HG03521 (cell line): Measurements from ENCODE around the gene PTPRU.

ENCODE experiments used
- ATAC-seq: cut with Tn5 transposase; IDR thresholded peaks from one replicate; pipeline ENCODE4 v1.9.1; 2021; ENCODE audit warnings: mild to moderate bottlenecking, moderate library complexity; ENCODE audit not compliant: unreplicated experiment

Gene PTPRU

GRCh38 chr1:29235955-29236711 lies at the start of gene PTPRU:
Gene PTPRU (plus strand): TSS chr1:29236522. CDS start chr1:29236645, 123 bp downstream.
- ATAC-seq = peak; percentile 68

GRCh38 chr1:29186707-29187106 lies 49.6 kb upstream of the PTPRU start:
- no peak for ATAC-seq

- no peak for ATAC-seq
Measured at GRCh38 chr1:29190718-29191117, 45.6 kb upstream of the PTPRU start.

GRCh38 chr1:29193879-29194455 lies 42.4 kb upstream of the PTPRU start:
- ATAC-seq = no peak

GRCh38 chr1:29195881-29196291 lies 40.4 kb upstream of the PTPRU start:
- no peak for ATAC-seq

- ATAC-seq = no peak
Measured at GRCh38 chr1:29196863-29197589, 39.3 kb upstream of the PTPRU start.

- ATAC-seq = no peak
Measured at GRCh38 chr1:29197590-29197924, 38.8 kb upstream of the PTPRU start.

- no peak for ATAC-seq
Measured at GRCh38 chr1:29197993-29198392, 38.3 kb upstream of the PTPRU start.

GRCh38 chr1:29200906-29201594 lies 35.3 kb upstream of the PTPRU start:
- no peak for ATAC-seq

- ATAC-seq = no peak
Measured at GRCh38 chr1:29201595-29202051, 34.7 kb upstream of the PTPRU start.

GRCh38 chr1:29202053-29202452 lies 34.3 kb upstream of the PTPRU start:
- ATAC-seq = no peak

- peak; percentile 69 for ATAC-seq
Measured at GRCh38 chr1:29202584-29203340, 33.6 kb upstream of the PTPRU start.

GRCh38 chr1:29208442-29208841 lies 27.9 kb upstream of the PTPRU start:
- no peak for ATAC-seq

GRCh38 chr1:29209173-29209572 lies 27.1 kb upstream of the PTPRU start:
- ATAC-seq = no peak

GRCh38 chr1:29210278-29211085 lies 25.8 kb upstream of the PTPRU start:
- ATAC-seq = no peak

- ATAC-seq = no peak
Measured at GRCh38 chr1:29211086-29212030, 25.0 kb upstream of the PTPRU start.

- ATAC-seq = no peak
Measured at GRCh38 chr1:29213055-29213454, 23.3 kb upstream of the PTPRU start.

GRCh38 chr1:29217633-29218032 lies 18.7 kb upstream of the PTPRU start:
- no peak for ATAC-seq

GRCh38 chr1:29218223-29218622 lies 18.1 kb upstream of the PTPRU start:
- ATAC-seq = no peak
